Cardiac fibroblast (primary cell): Measurements from ENCODE around the gene KCP.
"Not testable (repeated sequence)": the region's sequence is repeated elsewhere in the genome, so short reads cannot be mapped to it uniquely, and the experiment has no call there.

Experiments
- DNase-seq, 2 donors: peaks; one replicate each; pipeline versions ENCODE4 v3.0.0 to v3.0.0-alpha.2; 2010; ENCODE audit warnings: low read depth in 2 of 2
- H3K4me3 ChIP-seq, 2 donors: replicated peaks in 1 of 2; 1 replicate in 1 of 2; 2 replicates in 1 of 2; pipeline ENCODE4 v1.5.1; 2011; ENCODE audit warnings: low read depth in 2 of 2, low read length in 2 of 2, mild to moderate bottlenecking in 2 of 2, moderate library complexity in 1 of 2
- TF ChIP-seq, protein P1 (sequence below): IDR thresholded peaks from one replicate; pipeline ENCODE4 v1.5.1; 2011; ENCODE audit warnings: low read depth, mild to moderate bottlenecking, low read length, inconsistent platforms

KCP gene

DNA sequence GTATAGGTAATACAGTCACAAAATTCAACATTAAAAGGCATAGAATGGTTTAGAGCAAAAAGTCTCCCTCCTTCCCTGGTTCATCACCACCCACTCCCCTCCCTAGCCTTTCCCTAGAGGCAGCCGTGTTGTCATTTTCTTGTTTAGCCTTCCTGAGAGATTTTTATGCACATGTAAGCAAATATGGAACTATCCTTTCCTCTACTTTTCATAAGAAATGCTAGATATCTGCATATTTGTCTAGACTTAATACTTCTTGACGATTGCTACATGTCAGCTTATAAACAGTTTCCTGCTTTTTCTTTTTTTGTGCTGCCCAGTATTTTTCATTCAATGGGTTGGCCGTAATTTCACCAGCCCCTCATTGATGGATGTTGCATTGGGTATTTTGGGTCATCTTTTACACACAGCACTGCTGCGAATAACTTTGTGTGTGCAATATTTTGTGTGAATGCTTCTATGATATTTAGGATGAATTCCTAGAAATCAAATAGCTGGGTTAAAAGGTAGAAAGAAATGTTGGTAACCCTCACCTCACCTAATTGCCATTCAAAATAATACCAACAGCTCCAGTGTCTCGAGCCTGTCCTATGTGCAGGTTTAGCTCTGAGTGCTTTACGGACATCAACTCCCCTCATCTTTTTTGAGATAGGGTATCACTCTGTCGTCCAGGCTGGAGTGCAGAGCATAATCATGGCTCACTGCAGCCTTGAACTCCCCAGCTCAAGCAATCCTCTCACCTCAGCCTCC is 34.2 kb upstream of the KCP start:
- TF ChIP-seq, protein P1, sequence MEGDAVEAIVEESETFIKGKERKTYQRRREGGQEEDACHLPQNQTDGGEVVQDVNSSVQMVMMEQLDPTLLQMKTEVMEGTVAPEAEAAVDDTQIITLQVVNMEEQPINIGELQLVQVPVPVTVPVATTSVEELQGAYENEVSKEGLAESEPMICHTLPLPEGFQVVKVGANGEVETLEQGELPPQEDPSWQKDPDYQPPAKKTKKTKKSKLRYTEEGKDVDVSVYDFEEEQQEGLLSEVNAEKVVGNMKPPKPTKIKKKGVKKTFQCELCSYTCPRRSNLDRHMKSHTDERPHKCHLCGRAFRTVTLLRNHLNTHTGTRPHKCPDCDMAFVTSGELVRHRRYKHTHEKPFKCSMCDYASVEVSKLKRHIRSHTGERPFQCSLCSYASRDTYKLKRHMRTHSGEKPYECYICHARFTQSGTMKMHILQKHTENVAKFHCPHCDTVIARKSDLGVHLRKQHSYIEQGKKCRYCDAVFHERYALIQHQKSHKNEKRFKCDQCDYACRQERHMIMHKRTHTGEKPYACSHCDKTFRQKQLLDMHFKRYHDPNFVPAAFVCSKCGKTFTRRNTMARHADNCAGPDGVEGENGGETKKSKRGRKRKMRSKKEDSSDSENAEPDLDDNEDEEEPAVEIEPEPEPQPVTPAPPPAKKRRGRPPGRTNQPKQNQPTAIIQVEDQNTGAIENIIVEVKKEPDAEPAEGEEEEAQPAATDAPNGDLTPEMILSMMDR: no peak
- no peak overlapping the region for H3K4me3 ChIP-seq
- no peak for DNase-seq

DNA sequence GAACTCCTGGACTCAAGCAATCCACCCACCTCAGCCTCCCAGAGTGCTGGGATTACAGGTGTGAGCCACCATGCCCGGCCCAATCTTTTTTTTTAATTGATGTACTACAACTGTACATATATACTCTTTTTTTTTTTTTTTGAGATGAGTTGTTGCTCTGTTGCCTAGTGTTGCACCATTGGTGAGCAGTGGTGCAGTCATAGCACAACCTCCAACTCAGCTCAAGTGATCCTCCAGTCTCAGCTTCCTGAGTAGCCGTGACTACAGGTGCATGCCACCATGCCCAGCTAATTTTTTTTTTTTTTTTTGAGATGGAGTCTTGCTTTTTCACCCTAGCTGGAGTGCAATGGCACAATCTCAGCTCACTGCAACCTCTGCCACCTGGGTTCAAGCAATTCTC is 32.7 kb upstream of the KCP start:
- not testable (repeated sequence) for DNase-seq, H3K4me3 ChIP-seq

DNA sequence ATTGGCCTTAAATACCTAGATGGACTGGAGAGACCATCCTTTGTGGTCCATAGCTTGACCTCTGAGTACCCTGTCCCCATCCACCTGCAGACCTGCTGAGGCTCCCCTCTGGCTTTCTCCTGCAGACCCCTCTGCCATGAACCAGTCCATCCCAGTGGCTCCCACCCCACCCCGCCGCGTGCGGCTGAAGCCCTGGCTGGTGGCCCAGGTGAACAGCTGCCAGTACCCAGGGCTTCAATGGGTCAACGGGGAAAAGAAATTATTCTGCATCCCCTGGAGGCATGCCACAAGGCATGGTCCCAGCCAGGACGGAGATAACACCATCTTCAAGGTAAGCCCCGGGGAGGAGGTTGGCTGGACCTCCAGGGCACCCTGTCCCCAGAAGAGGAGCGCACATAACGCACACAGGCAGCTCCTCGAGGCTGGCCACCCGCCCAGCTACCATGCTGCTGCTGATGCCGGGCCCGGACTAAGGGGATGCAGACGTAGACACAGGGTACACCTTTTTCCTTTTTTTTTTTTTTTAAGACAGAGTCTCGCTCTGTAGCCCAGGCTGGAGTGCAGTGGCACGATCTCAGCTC is 31.5 kb upstream of the KCP start:
- TF ChIP-seq, protein P1: no peak
- no peak overlapping the region for H3K4me3 ChIP-seq
- DNase-seq: no peak

DNA sequence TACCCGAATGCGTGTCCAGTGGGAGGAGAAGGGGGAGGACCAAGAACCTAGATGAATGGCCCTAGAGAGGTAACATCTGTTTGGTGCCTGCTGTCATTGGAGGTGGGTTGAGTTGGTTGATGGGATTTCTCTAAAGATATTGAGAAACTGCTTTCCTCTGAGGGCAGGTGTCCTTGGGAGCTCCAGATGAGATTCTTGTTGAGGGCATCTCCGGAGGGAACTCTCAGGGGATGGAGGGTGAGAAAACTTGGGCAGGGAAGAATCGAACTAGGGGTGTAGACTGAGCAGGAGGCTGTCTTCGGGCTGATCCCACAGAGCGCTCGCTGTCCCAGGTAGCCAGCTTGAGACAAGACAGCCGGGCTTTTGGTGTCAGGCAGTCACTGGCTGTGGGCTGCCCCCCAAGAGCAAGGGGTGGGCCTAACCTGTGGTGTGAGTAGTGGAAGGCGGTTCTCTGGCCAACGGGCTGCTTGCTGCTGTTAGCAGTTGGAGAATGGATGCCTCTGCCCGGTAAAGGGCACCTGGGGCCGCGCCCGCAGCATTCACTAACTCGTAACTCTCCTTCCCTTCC is 30.9 kb upstream of the KCP start:
- no peak for DNase-seq

DNA sequence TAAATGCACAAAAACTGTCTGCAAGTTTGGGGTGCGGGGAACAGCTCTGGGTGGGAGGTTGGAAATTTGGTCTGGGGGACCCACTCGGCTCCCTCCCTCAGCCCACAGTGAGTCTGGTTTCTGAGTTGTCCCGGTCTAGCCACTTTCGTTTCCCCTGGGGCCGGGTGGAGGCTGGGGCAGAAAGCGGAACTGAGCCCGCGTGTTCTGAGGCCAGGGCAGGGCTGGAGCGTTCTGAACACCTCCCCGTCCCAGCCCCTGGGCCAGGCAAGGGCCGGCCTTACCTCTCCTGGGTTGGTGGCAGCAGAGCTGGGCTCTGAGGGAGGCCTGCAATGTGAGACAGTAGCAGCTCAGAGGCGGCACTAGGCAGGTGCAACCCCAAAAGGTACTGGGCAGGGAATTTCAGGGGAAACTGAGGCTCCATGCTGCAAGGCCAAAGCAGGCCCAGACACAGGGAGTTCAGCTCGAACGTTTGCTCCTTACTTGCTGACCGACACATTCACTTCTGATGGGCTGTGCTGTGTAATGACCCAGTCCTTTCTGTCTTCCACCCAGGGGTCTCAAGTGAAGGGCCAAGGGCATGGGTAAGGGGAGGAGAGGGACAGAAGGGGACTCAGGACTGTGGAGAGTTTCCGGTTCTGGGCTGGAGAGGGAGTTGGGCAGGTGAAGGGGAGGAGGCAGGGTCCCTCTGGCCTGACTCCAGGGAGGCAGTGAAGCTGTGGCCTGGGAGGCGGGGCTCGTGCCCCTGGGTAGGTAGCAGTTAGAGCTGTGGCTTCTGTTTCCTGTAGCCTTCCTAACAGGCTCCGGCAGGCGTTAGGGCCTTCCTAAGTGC is 30.2 kb upstream of the KCP start:
- TF ChIP-seq, protein P1: no peak
- no peak overlapping the region for H3K4me3 ChIP-seq
- DNase-seq: no peak

More for the DNA sequence above, 30.9 kb upstream of the KCP start:
- no peak overlapping the region for H3K4me3 ChIP-seq
- TF ChIP-seq, protein P1: no peak

DNA sequence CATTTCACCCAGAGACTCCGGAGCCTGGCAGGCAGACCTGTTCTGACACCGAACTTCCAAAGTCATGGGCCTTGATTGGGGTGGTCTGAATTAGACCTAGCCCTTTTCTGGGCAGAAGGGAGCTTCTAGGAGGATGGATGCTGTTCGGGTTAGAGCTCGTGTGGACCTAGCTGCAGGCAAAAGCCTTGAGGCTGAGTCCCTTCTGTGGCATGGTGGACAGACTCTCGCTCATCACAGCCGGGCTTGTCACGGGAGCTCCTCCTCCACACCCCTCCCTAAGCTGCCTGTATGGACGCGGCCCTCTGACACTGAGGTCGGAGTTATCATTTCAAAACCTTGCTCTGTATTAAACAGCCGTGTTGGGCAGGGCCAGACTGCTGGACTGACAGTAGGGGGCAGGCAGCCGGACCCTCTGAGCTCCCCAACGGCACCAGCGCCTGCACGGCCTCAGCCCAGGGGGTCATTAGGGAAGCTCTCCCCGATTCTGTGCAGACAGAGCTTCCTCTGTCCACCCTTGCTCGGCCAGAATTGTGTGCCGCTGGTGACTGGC is 29.4 kb upstream of the KCP start:
- TF ChIP-seq, protein P1: no peak
- no peak for DNase-seq
- no peak overlapping the region for H3K4me3 ChIP-seq
